Cardiac muscle cell (in vitro differentiated cells and primary cell): Measurements from ENCODE around the gene RPLP1. TPM values are rescaled to one million over a fixed set of nuclear protein-coding genes. Genes with fewer than 3 reads are reported as not detected.

Experiments
- DNase-seq, 2 donors: peaks; one replicate each; pipeline versions ENCODE4 v3.0.0 to v3.0.0-alpha.2; 2010 to 2017; ENCODE audit warnings: low read depth in 1 of 2, low spot score in 1 of 2
- H3K27ac ChIP-seq: fragments of 200-600 bp; sonication (generic); 2 replicates; pipeline ENCODE4 v1.5.1; 2016
- H3K27me3 ChIP-seq: fragments of 200-600 bp; sonication (generic); 2 replicates; pipeline ENCODE4 v1.6.0; 2016; ENCODE audit warnings: control low read depth
- H3K36me3 ChIP-seq: fragments of 200-600 bp; sonication (generic); 2 replicates; pipeline ENCODE4 v1.5.1; 2016; ENCODE audit warnings: control low read depth
- H3K4me1 ChIP-seq: fragments of 200-600 bp; sonication (generic); 2 replicates; pipeline ENCODE4 v1.8.1; 2017; ENCODE audit warnings: low read depth, mild to moderate bottlenecking, mixed run types
- H3K4me3 ChIP-seq: fragments of 200-600 bp; sonication (generic); 2 replicates; pipeline ENCODE4 v1.5.1; 2016; ENCODE audit warnings: mild to moderate bottlenecking
- H3K9me3 ChIP-seq: fragments of 200-600 bp; sonication (generic); 2 replicates; pipeline ENCODE4 v1.5.1; 2017; ENCODE audit warnings: low read depth, mild to moderate bottlenecking, control low read depth
- CTCF ChIP-seq: IDR thresholded peaks from 2 replicates; pipeline ENCODE4 v1.5.1; 2012; ENCODE audit warnings: low read depth, mild to moderate bottlenecking, low read length
- polyA plus RNA-seq: library from polyadenylated mRNA; unstranded; fragments of >200 nt; fragmentation: Nextera tagmentation; extraction: Ambion mirVana; gene quantifications from 2 replicates; pipeline ENCODE4 v1.2.1, GENCODE V29; 2016
- total RNA-seq: library from RNA; depleted of rRNA; stranded (reverse); fragments of >200 nt; gene quantifications from 2 replicates; pipeline ENCODE4 v1.2.3, GENCODE V29; 2016

Gene RPLP1
- total and polyA plus RNA-seq, 2 experiments from 2014 or later, result 303 to 967 TPM

GRCh38 chr15:69472562-69472961, 19.9 kb downstream of the RPLP1 start:
- no peaks in the 10 kb centered on the region for H3K27me3 ChIP-seq
- no peaks in the 10 kb centered on the region for H3K9me3 ChIP-seq
- peaks cover 3% of the 10 kb centered on the region for H3K4me1 ChIP-seq
- H3K36me3 ChIP-seq, result no peaks in the 10 kb centered on the region
- no peak for DNase-seq
- H3K27ac ChIP-seq, result no peak overlapping the region
- no peak for TF ChIP-seq CTCF
- no peak overlapping the region for H3K4me3 ChIP-seq

- DNase-seq, result no peak
- no peak overlapping the region for H3K4me3 ChIP-seq
- TF ChIP-seq CTCF, result no peak
- peaks cover 5% of the 10 kb centered on the region for H3K27me3 ChIP-seq
- no peaks in the 10 kb centered on the region for H3K4me1 ChIP-seq
- H3K27ac ChIP-seq, result no peak overlapping the region
- H3K36me3 ChIP-seq, result no peaks in the 10 kb centered on the region
- H3K9me3 ChIP-seq, result no peaks in the 10 kb centered on the region
Observed at GRCh38 chr15:69474291-69474690, 21.7 kb downstream of the RPLP1 start.

GRCh38 chr15:69474846-69475455, 22.3 kb downstream of the RPLP1 start:
- Histone ChIP-seq H3K4me3 (no peak overlapping the region), H3K27ac (no peak overlapping the region), H3K9me3 (no peaks in the 10 kb centered on the region), H3K27me3 (peaks cover 12% of the 10 kb centered on the region), H3K4me1 (no peaks in the 10 kb centered on the region), H3K36me3 (no peaks in the 10 kb centered on the region)
- TF ChIP-seq CTCF, result no peak
- no peak for DNase-seq

- Histone ChIP-seq H3K36me3 (no peaks in the 10 kb centered on the region), H3K27ac (no peak overlapping the region), H3K4me1 (no peaks in the 10 kb centered on the region), H3K27me3 (peaks cover 12% of the 10 kb centered on the region), H3K9me3 (no peaks in the 10 kb centered on the region), H3K4me3 (no peak overlapping the region)
- peak; percentile 98 for TF ChIP-seq CTCF
- DNase-seq, result peak; percentile 77 to 82
Observed at GRCh38 chr15:69475769-69476358, 23.2 kb downstream of the RPLP1 start.

- Histone ChIP-seq H3K27ac (no peak overlapping the region), H3K9me3 (no peaks in the 10 kb centered on the region), H3K4me3 (no peak overlapping the region), H3K27me3 (peaks cover 12% of the 10 kb centered on the region), H3K36me3 (no peaks in the 10 kb centered on the region), H3K4me1 (no peaks in the 10 kb centered on the region)
- DNase-seq, result no peak
- TF ChIP-seq CTCF, result no peak
Observed at GRCh38 chr15:69476704-69477473, 24.3 kb downstream of the RPLP1 start.
